ENCODE measurements around the gene TMEM242.

DNA sequence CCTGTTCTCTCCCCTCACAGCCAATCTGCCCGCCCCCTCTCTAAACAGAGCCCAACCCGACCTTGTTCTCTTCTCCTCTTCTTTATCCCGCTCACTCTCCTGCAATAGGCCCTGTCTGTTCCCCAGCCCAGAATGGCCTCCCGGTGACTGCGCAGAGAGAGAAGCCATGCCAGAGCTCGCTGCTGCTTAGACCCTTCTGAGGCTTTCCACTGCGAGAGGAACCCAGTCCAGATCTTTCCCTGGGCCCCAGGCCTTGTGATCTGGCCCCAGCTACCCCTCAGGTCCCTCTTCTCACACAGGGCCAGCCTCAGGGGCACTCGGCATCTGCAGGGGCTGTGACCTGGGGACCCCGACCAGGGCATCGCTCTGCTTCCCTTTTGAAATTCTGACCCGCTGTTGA is 58.1 kb downstream of the TMEM242 start:
- TF ChIP-seq FOXJ3 (CRISPR knock-in tag; IDR thresholded peaks at IDR 0.05; ENCODE audit: borderline replicate concordance) (no peak), FLYWCH1 (CRISPR knock-in tag; IDR thresholded peaks at IDR 0.05) (no peak), IRX3 (CRISPR knock-in tag; IDR thresholded peaks at IDR 0.05; ENCODE audit: borderline replicate concordance, low read depth) (no peak), GATAD2A (CRISPR knock-in tag; IDR thresholded peaks at IDR 0.05) (no peak), RAD21 (CRISPR knock-in tag; IDR thresholded peaks at IDR 0.05) (no peak), SP2 (CRISPR knock-in tag; IDR thresholded peaks at IDR 0.05) (no peak), NFKBIZ (CRISPR knock-in tag; IDR thresholded peaks at IDR 0.05) (no peak), ZNF775 (CRISPR knock-in tag; IDR thresholded peaks at IDR 0.05; ENCODE audit: borderline replicate concordance) (no peak)
- TF ChIP-seq, protein P1, sequence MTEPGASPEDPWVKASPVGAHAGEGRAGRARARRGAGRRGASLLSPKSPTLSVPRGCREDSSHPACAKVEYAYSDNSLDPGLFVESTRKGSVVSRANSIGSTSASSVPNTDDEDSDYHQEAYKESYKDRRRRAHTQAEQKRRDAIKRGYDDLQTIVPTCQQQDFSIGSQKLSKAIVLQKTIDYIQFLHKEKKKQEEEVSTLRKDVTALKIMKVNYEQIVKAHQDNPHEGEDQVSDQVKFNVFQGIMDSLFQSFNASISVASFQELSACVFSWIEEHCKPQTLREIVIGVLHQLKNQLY (CRISPR knock-in tag; IDR thresholded peaks at IDR 0.05), result no peak
- TF ChIP-seq, protein P2, sequence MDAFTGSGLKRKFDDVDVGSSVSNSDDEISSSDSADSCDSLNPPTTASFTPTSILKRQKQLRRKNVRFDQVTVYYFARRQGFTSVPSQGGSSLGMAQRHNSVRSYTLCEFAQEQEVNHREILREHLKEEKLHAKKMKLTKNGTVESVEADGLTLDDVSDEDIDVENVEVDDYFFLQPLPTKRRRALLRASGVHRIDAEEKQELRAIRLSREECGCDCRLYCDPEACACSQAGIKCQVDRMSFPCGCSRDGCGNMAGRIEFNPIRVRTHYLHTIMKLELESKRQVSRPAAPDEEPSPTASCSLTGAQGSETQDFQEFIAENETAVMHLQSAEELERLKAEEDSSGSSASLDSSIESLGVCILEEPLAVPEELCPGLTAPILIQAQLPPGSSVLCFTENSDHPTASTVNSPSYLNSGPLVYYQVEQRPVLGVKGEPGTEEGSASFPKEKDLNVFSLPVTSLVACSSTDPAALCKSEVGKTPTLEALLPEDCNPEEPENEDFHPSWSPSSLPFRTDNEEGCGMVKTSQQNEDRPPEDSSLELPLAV (CRISPR knock-in tag; conservative IDR thresholded peaks at IDR 0.05; ENCODE audit: low read depth), result no peak
- TF ChIP-seq, protein P3, sequence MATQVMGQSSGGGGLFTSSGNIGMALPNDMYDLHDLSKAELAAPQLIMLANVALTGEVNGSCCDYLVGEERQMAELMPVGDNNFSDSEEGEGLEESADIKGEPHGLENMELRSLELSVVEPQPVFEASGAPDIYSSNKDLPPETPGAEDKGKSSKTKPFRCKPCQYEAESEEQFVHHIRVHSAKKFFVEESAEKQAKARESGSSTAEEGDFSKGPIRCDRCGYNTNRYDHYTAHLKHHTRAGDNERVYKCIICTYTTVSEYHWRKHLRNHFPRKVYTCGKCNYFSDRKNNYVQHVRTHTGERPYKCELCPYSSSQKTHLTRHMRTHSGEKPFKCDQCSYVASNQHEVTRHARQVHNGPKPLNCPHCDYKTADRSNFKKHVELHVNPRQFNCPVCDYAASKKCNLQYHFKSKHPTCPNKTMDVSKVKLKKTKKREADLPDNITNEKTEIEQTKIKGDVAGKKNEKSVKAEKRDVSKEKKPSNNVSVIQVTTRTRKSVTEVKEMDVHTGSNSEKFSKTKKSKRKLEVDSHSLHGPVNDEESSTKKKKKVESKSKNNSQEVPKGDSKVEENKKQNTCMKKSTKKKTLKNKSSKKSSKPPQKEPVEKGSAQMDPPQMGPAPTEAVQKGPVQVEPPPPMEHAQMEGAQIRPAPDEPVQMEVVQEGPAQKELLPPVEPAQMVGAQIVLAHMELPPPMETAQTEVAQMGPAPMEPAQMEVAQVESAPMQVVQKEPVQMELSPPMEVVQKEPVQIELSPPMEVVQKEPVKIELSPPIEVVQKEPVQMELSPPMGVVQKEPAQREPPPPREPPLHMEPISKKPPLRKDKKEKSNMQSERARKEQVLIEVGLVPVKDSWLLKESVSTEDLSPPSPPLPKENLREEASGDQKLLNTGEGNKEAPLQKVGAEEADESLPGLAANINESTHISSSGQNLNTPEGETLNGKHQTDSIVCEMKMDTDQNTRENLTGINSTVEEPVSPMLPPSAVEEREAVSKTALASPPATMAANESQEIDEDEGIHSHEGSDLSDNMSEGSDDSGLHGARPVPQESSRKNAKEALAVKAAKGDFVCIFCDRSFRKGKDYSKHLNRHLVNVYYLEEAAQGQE (IDR thresholded peaks at IDR 0.05; ENCODE audit: borderline replicate concordance in 1 of 2, low read depth in 1 of 2, low read length in 2 of 2), result no peak
- TF ChIP-seq, protein P4, sequence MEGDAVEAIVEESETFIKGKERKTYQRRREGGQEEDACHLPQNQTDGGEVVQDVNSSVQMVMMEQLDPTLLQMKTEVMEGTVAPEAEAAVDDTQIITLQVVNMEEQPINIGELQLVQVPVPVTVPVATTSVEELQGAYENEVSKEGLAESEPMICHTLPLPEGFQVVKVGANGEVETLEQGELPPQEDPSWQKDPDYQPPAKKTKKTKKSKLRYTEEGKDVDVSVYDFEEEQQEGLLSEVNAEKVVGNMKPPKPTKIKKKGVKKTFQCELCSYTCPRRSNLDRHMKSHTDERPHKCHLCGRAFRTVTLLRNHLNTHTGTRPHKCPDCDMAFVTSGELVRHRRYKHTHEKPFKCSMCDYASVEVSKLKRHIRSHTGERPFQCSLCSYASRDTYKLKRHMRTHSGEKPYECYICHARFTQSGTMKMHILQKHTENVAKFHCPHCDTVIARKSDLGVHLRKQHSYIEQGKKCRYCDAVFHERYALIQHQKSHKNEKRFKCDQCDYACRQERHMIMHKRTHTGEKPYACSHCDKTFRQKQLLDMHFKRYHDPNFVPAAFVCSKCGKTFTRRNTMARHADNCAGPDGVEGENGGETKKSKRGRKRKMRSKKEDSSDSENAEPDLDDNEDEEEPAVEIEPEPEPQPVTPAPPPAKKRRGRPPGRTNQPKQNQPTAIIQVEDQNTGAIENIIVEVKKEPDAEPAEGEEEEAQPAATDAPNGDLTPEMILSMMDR (CRISPR knock-in tag; IDR thresholded peaks at IDR 0.05), result no peak
- TF ChIP-seq, protein P5, sequence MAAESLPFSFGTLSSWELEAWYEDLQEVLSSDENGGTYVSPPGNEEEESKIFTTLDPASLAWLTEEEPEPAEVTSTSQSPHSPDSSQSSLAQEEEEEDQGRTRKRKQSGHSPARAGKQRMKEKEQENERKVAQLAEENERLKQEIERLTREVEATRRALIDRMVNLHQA (CRISPR knock-in tag; IDR thresholded peaks at IDR 0.05), result no peak
- TF ChIP-seq, protein P6, sequence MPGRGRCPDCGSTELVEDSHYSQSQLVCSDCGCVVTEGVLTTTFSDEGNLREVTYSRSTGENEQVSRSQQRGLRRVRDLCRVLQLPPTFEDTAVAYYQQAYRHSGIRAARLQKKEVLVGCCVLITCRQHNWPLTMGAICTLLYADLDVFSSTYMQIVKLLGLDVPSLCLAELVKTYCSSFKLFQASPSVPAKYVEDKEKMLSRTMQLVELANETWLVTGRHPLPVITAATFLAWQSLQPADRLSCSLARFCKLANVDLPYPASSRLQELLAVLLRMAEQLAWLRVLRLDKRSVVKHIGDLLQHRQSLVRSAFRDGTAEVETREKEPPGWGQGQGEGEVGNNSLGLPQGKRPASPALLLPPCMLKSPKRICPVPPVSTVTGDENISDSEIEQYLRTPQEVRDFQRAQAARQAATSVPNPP (CRISPR knock-in tag; IDR thresholded peaks at IDR 0.05), result no peak
